ENCODE data around the gene KLK10.

GRCh38 chr19:51025401-51025800 lies 5.9 kb upstream of the KLK10 start:
- no peak for TF ChIP-seq CTCF (IDR thresholded peaks at IDR 0.05 in 8 of 11, conservative IDR thresholded peaks at IDR 0.05 in 3 of 11)
- TF ChIP-seq POLR2A (IDR thresholded peaks at IDR 0.05) = no peak

Data from spleen (tissue), 7 donors.